NOMO-1 treated with DMSO at 0.1 percent for 48 hours (cell line): ENCODE results near the gene NFIB.

Experiments
- DNase-seq: peaks from one replicate; lab custom pipeline; 2025; ENCODE audit not compliant: unreplicated experiment; lab: John Stamatoyannopoulos, UW

Gene NFIB

GRCh38 chr9:14281136-14281795, 32.7 kb downstream of the NFIB start:
- DNase-seq, result no peak

GRCh38 chr9:14279671-14280070, 34.3 kb downstream of the NFIB start:
- DNase-seq, result no peak

- DNase-seq, result no peak
Observed at GRCh38 chr9:14278291-14278721, 35.6 kb downstream of the NFIB start.

- DNase-seq, result no peak
Observed at GRCh38 chr9:14277761-14278160, 36.2 kb downstream of the NFIB start.

GRCh38 chr9:14277244-14277643, 36.7 kb downstream of the NFIB start:
- no peak for DNase-seq

GRCh38 chr9:14275331-14275730, 38.6 kb downstream of the NFIB start:
- no peak for DNase-seq

GRCh38 chr9:14273696-14274121, 40.2 kb downstream of the NFIB start:
- DNase-seq, result no peak

GRCh38 chr9:14272927-14273528, 40.9 kb downstream of the NFIB start:
- no peak for DNase-seq

GRCh38 chr9:14271093-14271673, 42.8 kb downstream of the NFIB start:
- DNase-seq, result no peak

GRCh38 chr9:14270358-14271092, 43.4 kb downstream of the NFIB start:
- no peak for DNase-seq

- no peak for DNase-seq
Observed at GRCh38 chr9:14269916-14270315, 44.0 kb downstream of the NFIB start.

- no peak for DNase-seq
Observed at GRCh38 chr9:14263707-14264483, 50.0 kb downstream of the NFIB start.

- no peak for DNase-seq
Observed at GRCh38 chr9:14262827-14263226, 51.1 kb downstream of the NFIB start.

- DNase-seq, result no peak
Observed at GRCh38 chr9:14261616-14262015, 52.3 kb downstream of the NFIB start.

- no peak for DNase-seq
Observed at GRCh38 chr9:14260101-14260500, 53.8 kb downstream of the NFIB start.

GRCh38 chr9:14258660-14259239, 55.2 kb downstream of the NFIB start:
- no peak for DNase-seq

GRCh38 chr9:14258156-14258555, 55.8 kb downstream of the NFIB start:
- no peak for DNase-seq

- no peak for DNase-seq
Observed at GRCh38 chr9:14256588-14256987, 57.4 kb downstream of the NFIB start.

- DNase-seq, result no peak
Observed at GRCh38 chr9:14251154-14252071, 62.5 kb downstream of the NFIB start.

GRCh38 chr9:14250794-14251153, 63.2 kb downstream of the NFIB start:
- no peak for DNase-seq
